HG03520 (cell line): ENCODE data around the gene BMPR1B.

ENCODE experiments used
- ATAC-seq: cut with Tn5 transposase; IDR thresholded peaks from one replicate; pipeline ENCODE4 v1.9.1; 2021; ENCODE audit warnings: mild to moderate bottlenecking, moderate library complexity; ENCODE audit not compliant: unreplicated experiment

BMPR1B gene

DNA sequence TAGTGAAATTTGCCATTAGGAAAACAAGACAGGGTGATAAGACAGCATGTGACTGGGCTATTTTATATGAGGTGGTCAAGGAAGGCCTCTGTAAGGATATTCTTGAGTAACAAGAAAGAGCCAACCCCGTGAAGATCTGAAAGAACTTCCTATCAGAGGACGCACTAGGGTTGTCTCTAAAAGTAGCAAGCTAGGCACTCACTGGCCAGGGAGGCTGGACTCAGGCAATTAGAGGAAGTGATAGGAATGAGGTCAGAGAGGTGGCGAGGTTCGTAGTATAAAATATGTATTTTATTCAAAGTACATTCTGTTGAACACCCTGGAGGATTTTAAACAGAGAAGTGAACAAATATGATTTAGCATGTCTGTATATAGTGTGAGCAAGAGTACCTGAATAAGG lies 4.6 kb downstream of the BMPR1B start:
- no peak for ATAC-seq

DNA sequence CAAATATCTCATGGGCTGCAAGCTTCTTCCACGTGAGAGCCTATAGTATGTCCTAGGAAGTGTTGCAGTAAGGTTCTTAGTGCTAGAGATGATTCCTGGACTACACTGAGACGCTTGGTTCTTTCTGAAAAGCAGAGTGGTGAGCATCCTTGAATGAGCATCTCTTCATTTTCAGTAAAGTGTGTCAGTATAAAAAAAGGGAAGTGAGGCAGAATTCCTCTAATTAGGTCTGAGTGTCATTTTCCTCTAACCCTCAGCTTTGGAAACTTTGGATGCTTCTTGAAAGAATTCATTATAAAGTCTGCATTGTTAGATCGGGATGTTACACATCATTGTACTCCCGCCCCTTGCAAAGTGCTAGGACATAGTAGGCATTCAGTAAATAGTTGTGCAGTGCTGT lies 5.2 kb downstream of the BMPR1B start:
- ATAC-seq = no peak

DNA sequence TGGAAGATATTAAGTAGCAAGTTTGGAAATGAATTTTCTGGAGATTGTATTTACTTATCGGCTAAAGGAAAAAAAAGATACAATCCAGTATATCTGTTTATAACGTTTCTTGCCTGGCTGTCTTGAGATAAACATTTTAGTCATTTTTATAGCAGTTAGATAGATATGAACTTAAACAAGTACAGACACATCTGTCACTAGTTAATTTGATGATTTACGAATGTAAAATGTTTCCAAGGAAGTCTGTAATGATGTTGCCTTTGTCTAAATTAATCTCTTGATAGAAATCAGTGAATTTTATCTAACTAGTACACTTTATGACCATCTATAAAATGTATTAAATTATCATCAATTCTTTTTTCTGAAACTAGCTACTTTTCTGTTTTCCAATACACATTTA lies 5.7 kb downstream of the BMPR1B start:
- no peak for ATAC-seq

DNA sequence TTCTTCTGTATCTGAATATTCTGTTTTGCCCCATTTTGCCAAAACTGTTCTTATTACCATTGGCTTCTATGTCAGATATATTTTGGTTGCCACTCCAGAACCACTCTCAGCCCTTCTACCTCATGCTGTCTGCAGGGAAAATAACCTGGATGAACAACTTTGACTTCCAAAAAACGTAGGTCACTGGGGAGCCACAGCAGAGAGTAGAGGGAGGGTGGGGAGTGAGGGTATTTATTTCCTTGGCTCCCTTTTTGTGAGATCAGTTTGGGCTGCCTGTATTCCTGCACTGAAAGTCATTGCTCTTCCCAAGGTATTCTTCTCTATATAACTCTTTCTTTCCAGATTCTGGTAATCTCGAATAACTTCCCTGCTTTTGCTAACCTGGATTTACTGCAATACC lies 6.3 kb downstream of the BMPR1B start:
- ATAC-seq = no peak

DNA sequence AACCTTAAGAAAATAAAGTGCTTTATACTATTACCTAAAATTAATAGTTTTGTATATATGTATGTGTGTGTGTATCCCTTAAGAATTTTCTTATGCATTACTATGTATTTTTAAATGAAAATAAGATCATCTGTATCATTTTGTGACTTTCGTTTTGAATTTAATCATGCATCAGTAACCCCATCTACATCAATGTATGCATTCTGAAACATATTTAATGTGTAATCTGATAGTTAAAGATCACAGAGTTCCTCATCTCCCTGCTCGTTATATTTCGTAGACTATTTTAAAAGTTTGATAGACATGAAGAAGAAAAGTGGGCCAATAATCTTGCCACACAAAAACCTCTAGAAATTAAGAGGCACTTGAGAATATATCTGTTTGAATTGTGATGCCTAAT lies 7.4 kb downstream of the BMPR1B start:
- no peak for ATAC-seq

DNA sequence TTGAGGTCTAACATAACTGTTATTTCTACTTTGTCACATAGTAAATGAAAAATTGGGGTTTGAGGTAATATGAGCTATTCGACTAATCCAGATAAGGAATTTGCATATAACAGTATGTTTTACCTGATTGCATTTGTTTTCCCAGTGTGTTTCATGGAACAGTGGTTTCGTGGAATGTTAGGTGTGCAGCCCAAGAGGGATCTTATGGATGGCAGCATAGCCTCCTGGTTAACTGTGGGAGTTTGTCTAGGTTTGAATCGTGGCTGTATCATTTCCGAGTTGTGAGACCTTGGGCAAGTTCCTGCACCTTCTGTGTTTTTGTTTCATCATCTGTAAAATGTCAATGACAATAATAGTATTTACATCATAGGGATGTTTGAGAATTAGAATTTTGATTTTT lies 7.9 kb downstream of the BMPR1B start:
- ATAC-seq = no peak

DNA sequence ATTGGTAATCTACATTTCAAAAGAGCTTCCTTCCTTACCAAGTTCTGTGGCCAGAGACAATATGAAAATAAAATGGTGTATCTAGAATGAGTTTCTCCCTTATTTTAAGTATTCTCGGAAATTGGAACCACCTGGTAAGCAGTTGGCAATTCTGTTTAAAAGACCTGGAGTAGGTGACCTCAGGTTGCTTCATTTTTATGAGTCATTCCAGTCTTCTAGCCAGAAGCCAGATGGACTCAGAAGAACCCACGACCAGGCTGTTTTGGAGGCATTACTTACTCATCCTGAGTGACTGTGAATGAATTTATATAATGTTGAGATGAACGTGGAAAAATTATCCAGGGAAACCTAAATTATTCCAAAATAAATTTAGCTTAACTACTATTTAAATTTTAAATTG lies 9.1 kb downstream of the BMPR1B start:
- ATAC-seq = no peak

DNA sequence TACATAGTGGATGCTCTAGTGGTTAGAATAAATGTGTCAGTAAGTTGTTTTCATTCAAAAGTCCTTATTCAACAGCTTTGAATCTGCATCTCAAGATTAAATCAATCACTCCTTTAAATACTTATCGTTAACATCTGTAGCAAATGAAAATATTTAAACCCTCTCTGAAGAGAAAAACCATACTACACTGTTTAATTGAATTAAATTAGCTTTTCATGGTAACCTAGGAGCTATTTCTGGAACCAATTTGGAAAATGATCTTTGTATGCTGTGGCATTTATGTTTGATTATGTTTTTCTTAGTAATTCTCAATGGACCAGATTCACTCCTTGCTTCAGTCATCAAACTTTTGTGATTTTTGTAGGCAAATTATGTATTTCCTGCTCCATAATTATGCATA lies 9.7 kb downstream of the BMPR1B start:
- ATAC-seq = no peak

DNA sequence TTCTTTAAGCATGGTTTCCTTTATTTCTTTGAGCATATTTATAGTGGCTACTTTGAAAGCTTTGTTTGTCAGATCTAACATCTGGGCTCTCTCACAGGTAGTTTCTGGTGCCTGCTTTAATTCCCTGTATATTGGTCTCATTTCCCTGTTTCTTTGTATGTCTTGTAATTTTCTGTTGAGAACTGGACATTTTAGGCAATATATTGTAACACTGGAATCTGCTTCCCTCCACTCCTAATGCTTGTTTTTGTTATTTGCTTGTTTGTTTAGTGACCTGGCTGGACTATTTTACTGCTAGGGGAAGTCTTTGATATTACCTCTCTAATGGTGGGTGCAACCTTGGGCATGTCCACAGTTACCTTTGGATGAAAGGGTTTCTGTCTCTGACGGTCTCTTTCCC lies 25.0 kb downstream of the BMPR1B start:
- no peak for ATAC-seq

DNA sequence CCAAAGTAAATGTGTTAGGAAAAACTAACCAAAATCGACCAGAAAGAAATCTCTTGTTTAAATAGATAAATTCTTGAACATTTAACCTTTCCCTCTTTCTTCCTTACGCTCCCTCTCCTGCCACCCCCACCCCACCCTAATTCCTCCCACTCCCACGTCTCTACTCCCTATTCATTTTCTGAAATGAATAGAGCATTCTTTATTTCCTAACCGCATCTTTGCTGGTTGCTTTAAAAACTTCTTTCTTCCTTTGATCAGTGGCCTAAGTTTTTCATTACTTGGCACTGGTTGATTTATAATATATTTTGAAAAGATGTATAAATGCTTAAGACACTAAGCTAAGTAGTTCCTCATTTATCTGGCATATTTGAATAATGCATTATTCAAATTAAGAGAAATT lies 33.9 kb downstream of the BMPR1B start:
- ATAC-seq = no peak

DNA sequence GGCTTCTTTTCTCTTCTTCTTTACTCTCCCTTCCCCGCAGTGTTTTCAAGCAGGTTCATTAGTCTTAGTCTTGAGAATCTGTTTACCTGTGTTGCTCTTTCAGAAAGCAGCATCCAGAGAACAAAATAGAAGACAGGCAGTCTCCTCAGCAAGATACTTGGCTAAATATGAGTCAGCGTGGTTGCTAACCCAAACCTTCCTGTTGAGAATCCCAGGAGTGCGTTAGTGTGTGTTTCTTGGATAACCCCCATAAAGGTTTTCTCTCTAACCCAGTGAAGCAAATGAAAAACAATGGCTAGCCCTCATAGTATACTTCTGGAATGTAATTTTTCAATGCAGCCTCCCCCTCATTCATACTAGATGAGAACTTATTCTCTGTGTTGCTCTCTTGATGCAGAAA lies 41.1 kb downstream of the BMPR1B start:
- ATAC-seq = no peak

DNA sequence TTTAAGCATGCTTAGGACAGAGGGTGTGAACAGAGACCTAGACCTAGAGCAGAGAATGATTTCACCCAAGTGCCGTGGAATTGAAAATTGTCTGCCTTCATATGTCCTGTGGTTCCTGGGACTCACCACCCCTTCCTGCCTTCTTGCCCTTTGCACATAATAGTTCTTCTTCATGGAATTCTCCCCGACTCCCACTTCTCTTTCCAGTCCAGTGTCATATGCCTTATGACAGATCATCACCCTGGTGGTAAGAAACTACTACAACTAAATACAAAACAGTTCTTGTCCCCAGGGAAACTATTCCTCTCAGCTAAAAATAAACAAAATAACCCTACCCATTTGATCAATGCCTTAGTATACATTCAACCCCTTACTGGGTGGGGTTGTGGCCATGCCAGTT lies 43.3 kb downstream of the BMPR1B start:
- no peak for ATAC-seq

DNA sequence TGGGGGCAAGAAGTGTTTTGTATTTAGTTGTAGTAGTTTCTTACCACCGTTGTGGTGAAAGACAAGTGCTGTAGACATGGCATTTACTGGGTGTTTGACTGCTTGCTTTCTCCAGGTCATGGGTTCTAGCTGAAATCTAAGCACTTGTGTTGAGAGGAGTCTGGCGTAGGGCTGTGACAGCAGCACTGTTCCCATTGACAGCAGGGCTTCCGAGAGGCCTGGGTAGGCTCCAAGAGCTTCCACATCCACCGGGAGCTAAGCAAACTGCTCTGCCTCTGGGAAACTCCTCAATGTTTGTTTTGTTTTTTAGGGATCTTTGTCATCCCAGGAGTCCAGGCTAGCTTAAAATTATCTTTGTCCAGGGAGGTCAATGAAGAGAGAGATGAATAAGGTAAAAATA lies 44.3 kb downstream of the BMPR1B start:
- no peak for ATAC-seq

DNA sequence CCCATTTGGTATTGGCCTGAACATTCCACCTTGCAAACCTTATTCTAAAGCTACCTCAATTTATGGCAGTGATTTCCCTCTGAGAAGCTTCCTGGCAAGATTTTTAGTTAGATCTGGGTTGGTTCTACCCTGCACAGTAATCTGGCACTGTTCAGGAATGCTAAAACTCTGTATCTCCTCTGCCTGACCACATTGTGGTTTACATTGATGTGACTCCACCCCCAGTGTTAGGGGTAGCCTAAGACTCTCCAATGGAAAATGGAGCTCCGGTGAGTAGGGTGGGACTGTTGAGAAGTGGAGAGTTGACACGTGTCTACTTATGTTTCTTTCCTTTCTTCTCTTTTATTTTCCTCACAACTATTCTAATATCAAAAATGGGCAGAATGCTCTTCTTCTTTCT lies 45.4 kb downstream of the BMPR1B start:
- ATAC-seq = no peak

DNA sequence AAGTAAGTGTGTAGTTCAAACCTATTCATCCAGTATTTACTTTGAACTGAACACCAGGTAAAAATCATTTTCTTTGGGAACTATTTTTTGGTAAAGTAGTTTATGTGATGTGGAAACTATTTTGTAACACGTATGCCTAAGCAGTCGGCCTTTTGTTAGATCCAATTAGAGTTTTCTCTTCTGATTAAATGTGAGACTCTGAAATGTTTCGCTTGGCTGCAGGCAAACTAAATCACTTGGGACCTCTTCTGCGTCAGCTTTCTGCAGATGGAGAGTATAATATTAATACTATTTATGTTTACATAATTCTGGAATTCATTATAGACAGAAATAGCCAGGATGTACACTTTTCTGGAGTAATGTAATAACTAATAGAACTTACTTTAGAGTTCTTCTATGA lies 46.9 kb downstream of the BMPR1B start:
- ATAC-seq = no peak

DNA sequence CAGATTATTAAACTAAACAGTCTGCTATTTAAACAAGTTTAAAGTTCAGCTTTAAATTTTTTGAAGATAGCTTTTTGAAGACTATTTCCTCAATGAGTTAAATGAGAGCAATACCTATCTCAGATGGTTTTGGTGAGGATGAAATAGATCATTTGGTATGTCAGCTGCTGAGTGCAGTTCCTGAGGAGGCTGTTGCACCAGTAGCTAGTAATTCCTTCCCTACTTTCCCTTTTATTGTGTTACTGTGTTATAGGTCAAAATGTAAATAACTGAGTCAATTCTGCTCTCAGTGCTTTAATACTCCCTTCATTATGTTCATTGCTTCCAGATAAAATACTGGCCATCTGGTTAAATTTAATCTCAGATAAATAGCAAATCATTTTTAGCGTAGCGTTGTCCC lies 48.6 kb downstream of the BMPR1B start:
- ATAC-seq = no peak

DNA sequence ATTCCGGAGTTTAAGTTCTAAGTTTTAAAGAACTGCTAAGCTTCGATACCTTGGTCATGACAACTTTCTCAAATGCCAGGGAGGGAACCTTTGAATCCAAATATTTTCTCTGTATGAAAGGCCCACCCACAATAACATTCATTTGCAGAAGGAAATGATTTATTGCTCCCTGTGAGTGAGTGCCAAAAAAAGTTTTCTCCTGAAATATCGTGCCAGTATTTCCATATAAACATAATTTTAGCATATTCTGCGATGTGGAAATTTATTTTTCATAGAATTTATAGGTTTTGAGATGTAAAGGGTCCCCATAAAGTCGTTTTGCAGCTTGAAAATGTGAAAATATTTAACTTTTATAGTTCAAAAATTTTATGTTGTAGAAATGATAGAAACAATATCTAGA lies 53.9 kb downstream of the BMPR1B start:
- ATAC-seq = no peak

DNA sequence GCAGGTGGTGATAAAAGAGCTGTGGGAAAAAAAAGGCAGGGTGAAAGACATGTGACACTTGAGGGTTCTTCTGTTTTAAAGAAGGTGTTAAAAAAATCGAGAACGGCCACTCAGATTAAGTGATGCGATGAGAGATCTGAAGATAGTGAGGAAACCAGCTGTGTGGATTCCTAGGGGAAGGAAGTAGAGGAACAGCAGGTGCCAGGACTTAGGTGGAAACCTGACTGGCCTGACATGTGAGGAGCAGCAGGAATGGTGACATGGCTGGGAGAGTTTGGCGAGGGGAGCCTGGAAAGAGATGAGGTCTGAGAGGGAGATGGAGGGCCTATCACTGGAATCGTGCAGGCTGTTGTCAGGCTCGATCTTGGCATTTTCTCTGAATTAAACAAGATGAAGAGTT lies 55.5 kb downstream of the BMPR1B start:
- ATAC-seq = no peak

DNA sequence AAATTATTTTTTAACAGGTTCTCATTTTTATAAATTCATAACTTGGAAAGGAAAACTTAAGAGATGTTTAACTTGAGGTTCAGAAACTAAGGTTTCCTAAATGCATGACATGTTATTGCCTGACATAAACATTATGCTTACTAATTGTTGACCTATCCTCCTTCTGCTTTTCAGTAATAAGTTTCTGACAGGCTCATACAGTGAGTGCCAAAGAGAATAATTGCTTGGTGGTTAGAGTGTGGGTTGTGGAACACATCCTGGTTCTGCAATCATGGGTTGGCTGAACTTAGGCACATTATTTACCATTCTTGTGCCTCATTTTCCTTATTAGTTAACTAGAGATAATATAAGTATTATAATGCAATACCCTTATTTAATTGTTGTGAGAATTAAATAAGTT lies 56.5 kb downstream of the BMPR1B start:
- no peak for ATAC-seq

DNA sequence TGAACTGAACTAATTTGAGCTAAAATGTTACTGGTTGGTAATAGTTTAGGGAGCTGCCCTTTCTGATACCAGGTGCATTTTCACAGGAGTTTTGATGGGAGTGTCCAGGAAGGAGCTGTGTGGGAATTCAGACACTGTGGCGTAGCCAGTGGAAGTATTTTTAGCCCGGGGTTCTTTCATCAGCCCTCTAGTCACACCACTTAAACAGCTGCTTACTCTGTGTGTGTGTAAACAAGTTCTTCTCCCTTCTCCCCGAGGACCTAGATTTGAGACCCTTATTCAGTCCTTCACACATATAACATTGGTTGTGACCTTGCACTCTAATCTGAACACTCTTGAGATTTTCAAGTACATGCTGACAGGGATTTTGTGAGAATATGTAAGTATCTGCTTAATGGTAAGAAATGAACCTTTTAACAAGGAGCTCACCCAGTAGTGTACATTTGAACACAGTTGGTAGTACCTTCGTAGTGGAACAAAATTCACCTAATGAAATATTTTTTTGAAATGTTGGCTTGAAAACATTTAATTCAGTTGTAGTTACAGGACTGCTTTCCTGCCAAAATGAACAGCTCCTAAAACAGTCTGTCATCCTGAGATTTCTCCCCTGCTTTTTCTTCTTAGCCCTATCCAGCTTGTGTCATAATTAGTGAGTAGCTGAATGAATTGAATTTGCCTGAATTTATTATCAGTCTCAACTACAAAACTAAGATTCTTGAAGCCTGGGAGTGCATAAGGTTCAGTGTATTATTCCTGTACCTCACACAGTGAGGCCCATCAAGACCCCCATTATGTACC lies 61.8 kb downstream of the BMPR1B start:
- ATAC-seq = no peak

DNA sequence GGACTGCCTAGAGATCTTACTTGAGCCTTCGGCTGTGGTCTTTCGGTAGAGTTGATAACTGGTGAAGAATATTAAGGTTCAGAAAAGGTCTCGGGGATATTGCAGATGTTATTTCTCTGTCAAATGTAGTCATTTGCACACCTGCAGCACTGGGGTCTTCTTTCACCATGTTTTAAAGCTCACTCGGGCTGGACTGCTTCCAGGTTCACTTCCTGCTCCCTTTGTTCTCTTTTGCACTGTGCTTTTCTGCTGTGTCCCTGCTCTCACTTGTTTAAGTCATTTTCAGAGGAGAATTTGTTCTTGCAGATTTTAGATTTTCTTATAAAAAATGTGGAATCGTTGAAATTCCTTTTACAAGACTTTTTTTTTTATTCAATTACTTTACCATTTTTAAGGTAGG lies 68.5 kb downstream of the BMPR1B start:
- no peak for ATAC-seq

DNA sequence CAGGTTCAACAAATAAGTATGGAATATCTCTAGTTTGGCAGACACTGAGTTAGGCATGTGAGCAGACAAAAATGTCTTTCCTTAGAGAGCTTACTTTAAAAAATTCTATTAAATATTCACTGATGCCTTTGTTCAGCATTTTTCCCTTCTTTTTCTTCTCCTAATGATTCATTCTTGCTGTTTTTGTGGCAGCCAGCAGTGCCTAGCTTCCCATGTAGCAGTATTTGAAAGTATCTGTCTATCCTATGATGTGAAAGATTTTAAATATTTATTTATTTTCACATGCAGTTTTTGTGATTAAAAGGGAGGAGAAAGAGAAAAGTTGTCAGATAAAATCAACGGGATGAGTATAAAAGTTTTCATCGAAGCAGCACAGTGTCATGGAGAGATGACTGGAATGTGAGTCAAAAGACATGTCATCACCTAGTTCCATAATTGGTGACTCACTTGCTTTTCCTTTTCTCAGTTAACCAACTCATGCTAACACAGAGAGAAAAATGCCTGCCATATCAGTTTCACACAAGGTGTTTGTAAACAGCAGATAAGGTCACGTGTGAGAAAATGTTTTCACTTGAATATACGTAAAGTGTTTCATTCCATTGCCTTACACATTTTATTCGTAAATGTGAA lies 69.8 kb downstream of the BMPR1B start:
- no peak for ATAC-seq

DNA sequence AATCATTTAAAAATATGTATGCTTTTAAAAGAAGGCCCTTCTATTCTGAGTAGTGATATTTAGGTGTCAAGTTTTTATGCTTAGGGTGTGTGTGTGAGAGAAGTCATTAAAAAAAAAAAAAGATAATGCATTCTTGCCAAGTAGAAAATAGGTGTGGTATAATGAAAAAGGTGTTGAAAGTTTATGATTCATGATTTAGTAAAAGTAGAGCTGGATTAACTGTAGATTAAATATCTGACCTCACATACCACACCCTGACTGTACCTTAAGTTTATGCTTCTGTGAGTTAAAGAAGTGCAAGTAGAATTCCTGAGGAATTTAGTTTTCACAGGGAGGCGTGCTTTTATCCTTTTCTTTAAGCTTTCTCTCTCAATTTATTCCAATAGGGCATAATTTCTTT lies 71.1 kb downstream of the BMPR1B start:
- no peak for ATAC-seq
